ENCODE data around the gene SCYGR8. TPM values are rescaled to one million over a fixed set of nuclear protein-coding genes. Genes with fewer than 3 reads are reported as not detected.
A peak's percentile ranks its signal among the peaks of the same experiment; 100 is the strongest.

The SCYGR8 gene
- total RNA-seq, 1 donor from 2014 or later = not detected

GRCh38 chr2:227706859-227707258 is 38.8 kb upstream of the SCYGR8 start:
- TF ChIP-seq, protein P1, sequence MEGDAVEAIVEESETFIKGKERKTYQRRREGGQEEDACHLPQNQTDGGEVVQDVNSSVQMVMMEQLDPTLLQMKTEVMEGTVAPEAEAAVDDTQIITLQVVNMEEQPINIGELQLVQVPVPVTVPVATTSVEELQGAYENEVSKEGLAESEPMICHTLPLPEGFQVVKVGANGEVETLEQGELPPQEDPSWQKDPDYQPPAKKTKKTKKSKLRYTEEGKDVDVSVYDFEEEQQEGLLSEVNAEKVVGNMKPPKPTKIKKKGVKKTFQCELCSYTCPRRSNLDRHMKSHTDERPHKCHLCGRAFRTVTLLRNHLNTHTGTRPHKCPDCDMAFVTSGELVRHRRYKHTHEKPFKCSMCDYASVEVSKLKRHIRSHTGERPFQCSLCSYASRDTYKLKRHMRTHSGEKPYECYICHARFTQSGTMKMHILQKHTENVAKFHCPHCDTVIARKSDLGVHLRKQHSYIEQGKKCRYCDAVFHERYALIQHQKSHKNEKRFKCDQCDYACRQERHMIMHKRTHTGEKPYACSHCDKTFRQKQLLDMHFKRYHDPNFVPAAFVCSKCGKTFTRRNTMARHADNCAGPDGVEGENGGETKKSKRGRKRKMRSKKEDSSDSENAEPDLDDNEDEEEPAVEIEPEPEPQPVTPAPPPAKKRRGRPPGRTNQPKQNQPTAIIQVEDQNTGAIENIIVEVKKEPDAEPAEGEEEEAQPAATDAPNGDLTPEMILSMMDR (IDR thresholded peaks at IDR 0.05) = no peak
- H3K9me3 ChIP-seq = no peaks in the 10 kb centered on the region
- H3K4me3 ChIP-seq = no peak overlapping the region
- H3K4me1 ChIP-seq = peaks cover 12% of the 10 kb centered on the region
- no peaks in the 10 kb centered on the region for H3K27me3 ChIP-seq
- intact Hi-C loops (cut with DNase I) = no loop called here
- H3K27ac ChIP-seq = no peak overlapping the region
- no peaks in the 10 kb centered on the region for H3K36me3 ChIP-seq
- ATAC-seq (no peak), DNase-seq (no peak)

- Histone ChIP-seq H3K27me3 (no peaks in the 10 kb centered on the region), H3K27ac (no peak overlapping the region), H3K9me3 (no peaks in the 10 kb centered on the region), H3K36me3 (no peaks in the 10 kb centered on the region), H3K4me3 (no peak overlapping the region), H3K4me1 (peaks cover 12% of the 10 kb centered on the region)
- ATAC-seq = no peak
- DNase-seq = no peak
- intact Hi-C loops (cut with DNase I) = no loop called here
- TF ChIP-seq, protein P1 (IDR thresholded peaks at IDR 0.05) = no peak
Observed at GRCh38 chr2:227707390-227707789, 38.3 kb upstream of the SCYGR8 start.

DNA sequence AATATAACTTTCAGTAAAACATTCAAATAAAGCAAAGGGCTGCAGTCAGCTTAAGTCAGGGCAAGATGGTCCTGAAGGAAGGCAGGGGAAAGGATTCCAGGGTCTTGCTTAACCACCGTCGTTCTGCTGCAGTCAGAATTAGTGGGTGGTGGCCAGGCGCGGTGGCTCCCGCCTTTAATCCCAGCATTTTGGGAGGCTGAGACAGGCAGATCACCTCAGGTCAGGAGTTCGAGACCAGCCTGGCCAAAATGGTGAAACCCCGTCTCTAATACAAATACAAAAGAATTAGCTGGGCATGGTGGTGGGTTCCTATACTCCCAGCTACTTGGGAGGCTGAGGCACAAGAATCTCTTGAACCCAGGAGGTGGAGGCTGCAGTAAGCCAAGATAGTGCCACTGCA is 34.7 kb upstream of the SCYGR8 start:
- Histone ChIP-seq H3K36me3 (no peaks in the 10 kb centered on the region), H3K4me3 (no peak overlapping the region), H3K27me3 (no peaks in the 10 kb centered on the region), H3K4me1 (no peaks in the 10 kb centered on the region), H3K27ac (no peak overlapping the region), H3K9me3 (no peaks in the 10 kb centered on the region)
- TF ChIP-seq, protein P1 (IDR thresholded peaks at IDR 0.05) = no peak
- ATAC-seq (no peak), DNase-seq (no peak)
- intact Hi-C loops (cut with DNase I) = no loop called here

- H3K27me3 ChIP-seq = no peaks in the 10 kb centered on the region
- H3K36me3 ChIP-seq = no peaks in the 10 kb centered on the region
- H3K4me1 ChIP-seq = no peaks in the 10 kb centered on the region
- H3K4me3 ChIP-seq = no peak overlapping the region
- H3K27ac ChIP-seq = no peak overlapping the region
- H3K9me3 ChIP-seq = no peaks in the 10 kb centered on the region
- intact Hi-C loops (cut with DNase I) = no loop called here
- DNase-seq = no peak
- no peak for ATAC-seq
- TF ChIP-seq, protein P1 (IDR thresholded peaks at IDR 0.05) = no peak
Observed at GRCh38 chr2:227713291-227713690, 32.4 kb upstream of the SCYGR8 start.

GRCh38 chr2:227716501-227716900 is 29.2 kb upstream of the SCYGR8 start:
- H3K27me3 ChIP-seq = no peaks in the 10 kb centered on the region
- no peaks in the 10 kb centered on the region for H3K36me3 ChIP-seq
- no peak for DNase-seq
- TF ChIP-seq, protein P1 (IDR thresholded peaks at IDR 0.05) = no peak
- H3K4me1 ChIP-seq = no peaks in the 10 kb centered on the region
- H3K9me3 ChIP-seq = no peaks in the 10 kb centered on the region
- peak overlapping the region; percentile 55 for H3K4me3 ChIP-seq
- H3K27ac ChIP-seq = no peak overlapping the region
- intact Hi-C loops (cut with DNase I) = no loop called here
- ATAC-seq = no peak
